Right atrium auricular region (tissue), 2 donors: Measurements from ENCODE around the gene MAPKAPK3. TPM values are rescaled to one million over a fixed set of nuclear protein-coding genes. Genes with fewer than 3 reads are reported as not detected.

Source experiments
- DNase-seq: peaks from one replicate; pipeline ENCODE4 v3.0.0-alpha.2; 2019; ENCODE audit warnings: low spot score
- H3K27ac ChIP-seq, 2 donors: fragments of 200-600 bp; sonication (generic); 1 replicate in 1 of 2; 2 replicates in 1 of 2; pipeline ENCODE4 v1.5.1; 2016 to 2019
- H3K27me3 ChIP-seq, 2 donors: fragments of 200-600 bp; sonication (generic); one replicate each; pipeline versions ENCODE4 v1.5.1 to v1.6.0; 2017 to 2019
- H3K36me3 ChIP-seq: fragments of 200-600 bp; sonication (generic); one replicate; pipeline ENCODE4 v1.5.1; 2016
- H3K4me1 ChIP-seq, 2 donors: fragments of 200-600 bp; sonication (generic); one replicate each; pipeline versions ENCODE4 v1.5.1 to v1.6.0; 2017 to 2019
- H3K4me3 ChIP-seq, 2 donors: fragments of 200-600 bp; sonication (generic); 1 replicate in 1 of 2; 2 replicates in 1 of 2; pipeline ENCODE4 v1.5.1; 2017 to 2019; ENCODE audit warnings: mild to moderate bottlenecking in 1 of 2, moderate library complexity in 1 of 2
- H3K9me3 ChIP-seq, 2 donors: fragments of 200-600 bp; sonication (generic); one replicate each; pipeline ENCODE4 v1.5.1; 2019
- CTCF ChIP-seq, 2 donors: fragments of 200-600 bp; sonication (generic); IDR thresholded peaks; one replicate each; pipeline ENCODE4 v1.5.1; 2019; ENCODE audit warnings: antibody characterized with exemption in 2 of 2
- total RNA-seq, 2 donors: library from RNA; depleted of rRNA; stranded (reverse); fragments of >200 nt; gene quantifications; one replicate each; pipeline ENCODE4 v1.1.0, GENCODE V29; 2016

Gene MAPKAPK3
- total RNA-seq, 2 donors from 2014 or later: 148 to 187 TPM

- DNase-seq: no peak
- H3K4me1 ChIP-seq: peaks cover 0 to 58% of the 10 kb centered on the region in 2 donors
- no peak for TF ChIP-seq CTCF (IDR thresholded peaks at IDR 0.05)
- H3K4me3 ChIP-seq: no peak overlapping the region
- H3K36me3 ChIP-seq: no peaks in the 10 kb centered on the region
- H3K27ac ChIP-seq: peak overlapping the region in 1 of 2 donors; percentile 82
- H3K9me3 ChIP-seq: no peaks in the 10 kb centered on the region
- no peaks in the 10 kb centered on the region for H3K27me3 ChIP-seq
Observed at GRCh38 chr3:50588759-50589433, 28.1 kb upstream of the MAPKAPK3 start.

- Histone ChIP-seq H3K9me3 (no peaks in the 10 kb centered on the region), H3K27me3 (no peaks in the 10 kb centered on the region), H3K27ac (peak overlapping the region in 1 of 2 donors; percentile 41), H3K4me1 (peaks cover 0 to 46% of the 10 kb centered on the region in 2 donors), H3K36me3 (no peaks in the 10 kb centered on the region), H3K4me3 (no peak overlapping the region)
- no peak for DNase-seq
- TF ChIP-seq CTCF (IDR thresholded peaks at IDR 0.05): no peak
Observed at GRCh38 chr3:50591196-50591741, 25.7 kb upstream of the MAPKAPK3 start.

GRCh38 chr3:50592568-50592967 is 24.4 kb upstream of the MAPKAPK3 start:
- DNase-seq: no peak
- Histone ChIP-seq H3K36me3 (no peaks in the 10 kb centered on the region), H3K4me3 (no peak overlapping the region), H3K9me3 (no peaks in the 10 kb centered on the region), H3K4me1 (peaks cover 0 to 36% of the 10 kb centered on the region in 2 donors), H3K27ac (peak overlapping the region; percentile 49 to 66), H3K27me3 (no peaks in the 10 kb centered on the region)
- no peak for TF ChIP-seq CTCF (IDR thresholded peaks at IDR 0.05)

GRCh38 chr3:50594253-50594785 is 22.6 kb upstream of the MAPKAPK3 start:
- Histone ChIP-seq H3K27me3 (no peaks in the 10 kb centered on the region), H3K4me1 (peaks cover 0 to 30% of the 10 kb centered on the region in 2 donors), H3K9me3 (no peaks in the 10 kb centered on the region), H3K27ac (no peak overlapping the region), H3K4me3 (no peak overlapping the region), H3K36me3 (no peaks in the 10 kb centered on the region)
- TF ChIP-seq CTCF (IDR thresholded peaks at IDR 0.05): no peak
- no peak for DNase-seq

GRCh38 chr3:50599115-50599715 is 17.7 kb upstream of the MAPKAPK3 start:
- H3K27me3 ChIP-seq: no peaks in the 10 kb centered on the region
- no peak for DNase-seq
- peaks cover 0 to 55% of the 10 kb centered on the region in 2 donors for H3K4me1 ChIP-seq
- no peak overlapping the region for H3K4me3 ChIP-seq
- no peak for TF ChIP-seq CTCF (IDR thresholded peaks at IDR 0.05)
- peak overlapping the region; percentile 94 to 98 for H3K27ac ChIP-seq
- no peaks in the 10 kb centered on the region for H3K9me3 ChIP-seq
- no peaks in the 10 kb centered on the region for H3K36me3 ChIP-seq
